Measurements from ENCODE around the gene EIF4G2. TPM values are rescaled to one million over a fixed set of nuclear protein-coding genes. Genes with fewer than 3 reads are reported as not detected.
A peak's percentile ranks its signal among the peaks of the same experiment; 100 is the strongest.

Gene EIF4G2
- total RNA-seq, 4 donors from 2014 or later: 339 to 452 (median 371) TPM

- H3K4me1 ChIP-seq: no peaks in the 10 kb centered on the region
- no peak overlapping the region for H3K4me3 ChIP-seq
- H3K9me3 ChIP-seq: no peaks in the 10 kb centered on the region
- no peak for DNase-seq
- no peaks in the 10 kb centered on the region for H3K27me3 ChIP-seq
- TF ChIP-seq CTCF (IDR thresholded peaks at IDR 0.05) (no peak), POLR2A (IDR thresholded peaks at IDR 0.05) (no peak)
- H3K27ac ChIP-seq: no peak overlapping the region
- peaks cover 0 to 96% (median 0%) of the 10 kb centered on the region in 3 donors for H3K36me3 ChIP-seq
These were observed 47.5 kb downstream of the EIF4G2 start for GRCh38 chr11:10761085-10761698.

GRCh38 chr11:10758957-10759356 is 49.8 kb downstream of the EIF4G2 start:
- TF ChIP-seq CTCF (IDR thresholded peaks at IDR 0.05) (peak in 2 of 6 experiments; percentile 17), POLR2A (IDR thresholded peaks at IDR 0.05) (no peak)
- Histone ChIP-seq H3K27ac (no peak overlapping the region), H3K4me1 (no peaks in the 10 kb centered on the region), H3K9me3 (no peaks in the 10 kb centered on the region), H3K36me3 (peaks cover 0 to 96% (median 0%) of the 10 kb centered on the region in 3 donors), H3K27me3 (no peaks in the 10 kb centered on the region), H3K4me3 (no peak overlapping the region)
- DNase-seq: no peak

GRCh38 chr11:10752486-10752885 is 56.2 kb downstream of the EIF4G2 start:
- no peaks in the 10 kb centered on the region for H3K9me3 ChIP-seq
- no peaks in the 10 kb centered on the region for H3K27me3 ChIP-seq
- peak overlapping the region in 2 of 4 donors; percentile 81 to 85 for H3K4me3 ChIP-seq
- no peak overlapping the region for H3K27ac ChIP-seq
- no peak for DNase-seq
- TF ChIP-seq POLR2A (IDR thresholded peaks at IDR 0.05): no peak
- TF ChIP-seq CTCF (IDR thresholded peaks at IDR 0.05): no peak
- peaks cover 0 to 46% (median 0%) of the 10 kb centered on the region in 3 donors for H3K36me3 ChIP-seq
- H3K4me1 ChIP-seq: peaks cover 0 to 13% (median 0%) of the 10 kb centered on the region in 4 donors

GRCh38 chr11:10752061-10752460 is 56.7 kb downstream of the EIF4G2 start:
- no peak for DNase-seq
- Histone ChIP-seq H3K4me3 (peak overlapping the region; percentile 62 to 85 (median 78)), H3K4me1 (peaks cover 0 to 13% (median 0%) of the 10 kb centered on the region in 4 donors), H3K27ac (peak overlapping the region in 1 of 4 donors; percentile 91), H3K9me3 (no peaks in the 10 kb centered on the region), H3K36me3 (peaks cover 0 to 42% (median 0%) of the 10 kb centered on the region in 3 donors), H3K27me3 (no peaks in the 10 kb centered on the region)
- TF ChIP-seq CTCF (IDR thresholded peaks at IDR 0.05): no peak

GRCh38 chr11:10751581-10751940 is 57.2 kb downstream of the EIF4G2 start:
- Histone ChIP-seq H3K36me3 (peaks cover 0 to 37% (median 0%) of the 10 kb centered on the region in 3 donors), H3K4me3 (peak overlapping the region; percentile 62 to 85 (median 78)), H3K9me3 (no peaks in the 10 kb centered on the region), H3K27ac (peak overlapping the region; percentile 82 to 96 (median 88)), H3K27me3 (no peaks in the 10 kb centered on the region), H3K4me1 (peaks cover 0 to 13% (median 0%) of the 10 kb centered on the region in 4 donors)
- TF ChIP-seq CTCF (IDR thresholded peaks at IDR 0.05): no peak
- no peak for DNase-seq

All from Peyer's patch (tissue), 4 donors.